Keratinocyte (primary cell): ENCODE data around the gene CLEC17A.

Experiments
- CTCF ChIP-seq, 3 experiments: IDR thresholded peaks in 1 of 3; conservative IDR thresholded peaks in 1 of 3; optimal IDR thresholded peaks in 1 of 3; 2 replicates in 2 of 3; 3 replicates in 1 of 3; pipeline versions ENCODE3 to v1.5.1; 2011; ENCODE audit warnings: low read length in 3 of 3, mild to moderate bottlenecking in 3 of 3, moderate library complexity in 2 of 3, control low read depth in 1 of 3, inconsistent platforms in 1 of 3; ENCODE audit not compliant: insufficient read depth in 2 of 3; ENCODE audit errors: extremely low read depth in 1 of 3
- EZH2 ChIP-seq: IDR thresholded peaks from one replicate; pipeline ENCODE4 v1.6.1; 2012; ENCODE audit warnings: inconsistent platforms, mild to moderate bottlenecking, low read length, moderate library complexity

- TF ChIP-seq EZH2 (no peak), CTCF (optimal IDR thresholded peaks at IDR 0.05 in 1 of 3, IDR thresholded peaks at IDR 0.05 in 1 of 3, conservative IDR thresholded peaks at IDR 0.05 in 1 of 3; ENCODE audit: extremely low read depth in 1 of 3, insufficient read depth in 2 of 3, low read length in 3 of 3) (no peak)
Measured at GRCh38 chr19:14550201-14550754, 32.6 kb upstream of the CLEC17A start.
